Calu3 (cell line): Measurements from ENCODE around the gene CRYAB. TPM values are rescaled to one million over a fixed set of nuclear protein-coding genes. Genes with fewer than 3 reads are reported as not detected.
A peak's percentile ranks its signal among the peaks of the same experiment; 100 is the strongest.

Experiments
- BruUV-seq: library from RNA; stranded (reverse); fragments of 400-500 nt; replicated peaks from 2 replicates; lab custom pipeline; 2021; lab: Mats Ljungman, UMichigan
- CTCF ChIA-PET: fragments of 300-600 bp; sonication (Branson Sonifier 250); formaldehyde crosslinking; loops from one replicate; lab custom pipeline; 2022; ENCODE audit warnings: antibody characterized with exemption; lab: Charles Lee
- DNase-seq: peaks from one replicate; pipeline ENCODE4 v3.0.0; 2022
- H3K27ac Mint-ChIP-seq: one replicate; pipeline ENCODE4 v1.8.0; 2022; ENCODE audit warnings: mixed read lengths; ENCODE audit not compliant: unreplicated experiment
- H3K27me3 Mint-ChIP-seq: one replicate; pipeline ENCODE4 v1.8.0; 2022; ENCODE audit warnings: mixed read lengths; ENCODE audit not compliant: unreplicated experiment
- H3K36me3 Mint-ChIP-seq: one replicate; pipeline ENCODE4 v1.8.0; 2022; ENCODE audit warnings: mild to moderate bottlenecking, moderate library complexity, mixed read lengths; ENCODE audit not compliant: insufficient read depth, unreplicated experiment
- H3K4me1 Mint-ChIP-seq: one replicate; pipeline ENCODE4 v1.8.0; 2022; ENCODE audit warnings: mild to moderate bottlenecking, low read depth, mixed read lengths; ENCODE audit not compliant: unreplicated experiment
- H3K4me3 Mint-ChIP-seq: one replicate; pipeline ENCODE4 v1.8.0; 2022; ENCODE audit warnings: mild to moderate bottlenecking, low read depth, moderate library complexity, mixed read lengths; ENCODE audit not compliant: unreplicated experiment
- H3K9me3 Mint-ChIP-seq: one replicate; pipeline ENCODE4 v1.8.0; 2022; ENCODE audit warnings: low read depth, mixed read lengths; ENCODE audit not compliant: unreplicated experiment
- intact Hi-C: fragments of 100-400 bp; cut with micrococcal nuclease; formaldehyde crosslinking; loops from one replicate; pipeline ENCODE4 v1.10.0; 2022; ENCODE audit not compliant: unreplicated experiment
- total RNA-seq: library from RNA; stranded (reverse); gene quantifications from 2 replicates; pipeline ENCODE4 v1.2.3, GENCODE V29; 2022
- TF ChIP-seq, protein P1 (sequence below): fragments of 200-600 bp; IDR thresholded peaks from one replicate; pipeline ENCODE4 v1.8.0; 2022; ENCODE audit warnings: antibody characterized with exemption; ENCODE audit not compliant: unreplicated experiment

The CRYAB gene
- total RNA-seq, 1 experiment from 2014 or later = 1.9 TPM

DNA sequence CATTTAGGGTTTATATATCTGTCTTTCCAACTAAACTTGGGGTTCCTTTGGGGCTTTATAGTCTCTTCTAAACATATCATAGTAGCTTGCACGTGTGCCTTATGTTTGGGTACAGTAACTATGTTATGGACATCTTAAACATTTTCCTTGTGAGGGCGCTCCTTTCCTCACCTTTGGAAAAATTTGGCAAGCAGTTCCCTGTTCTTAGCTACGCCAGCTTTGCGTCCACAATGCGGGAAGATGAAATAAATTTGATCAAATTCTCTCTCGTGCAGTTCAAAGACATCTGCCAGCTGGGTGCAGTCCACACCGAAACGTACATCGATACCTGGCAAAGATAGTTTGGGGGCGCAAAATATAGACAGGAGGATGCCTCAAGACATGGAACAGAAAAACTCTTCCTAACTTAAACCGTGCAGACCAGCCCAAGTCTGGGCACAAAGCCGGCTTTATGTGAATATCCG, 33.2 kb downstream of the CRYAB start:
- TF ChIP-seq, protein P1, sequence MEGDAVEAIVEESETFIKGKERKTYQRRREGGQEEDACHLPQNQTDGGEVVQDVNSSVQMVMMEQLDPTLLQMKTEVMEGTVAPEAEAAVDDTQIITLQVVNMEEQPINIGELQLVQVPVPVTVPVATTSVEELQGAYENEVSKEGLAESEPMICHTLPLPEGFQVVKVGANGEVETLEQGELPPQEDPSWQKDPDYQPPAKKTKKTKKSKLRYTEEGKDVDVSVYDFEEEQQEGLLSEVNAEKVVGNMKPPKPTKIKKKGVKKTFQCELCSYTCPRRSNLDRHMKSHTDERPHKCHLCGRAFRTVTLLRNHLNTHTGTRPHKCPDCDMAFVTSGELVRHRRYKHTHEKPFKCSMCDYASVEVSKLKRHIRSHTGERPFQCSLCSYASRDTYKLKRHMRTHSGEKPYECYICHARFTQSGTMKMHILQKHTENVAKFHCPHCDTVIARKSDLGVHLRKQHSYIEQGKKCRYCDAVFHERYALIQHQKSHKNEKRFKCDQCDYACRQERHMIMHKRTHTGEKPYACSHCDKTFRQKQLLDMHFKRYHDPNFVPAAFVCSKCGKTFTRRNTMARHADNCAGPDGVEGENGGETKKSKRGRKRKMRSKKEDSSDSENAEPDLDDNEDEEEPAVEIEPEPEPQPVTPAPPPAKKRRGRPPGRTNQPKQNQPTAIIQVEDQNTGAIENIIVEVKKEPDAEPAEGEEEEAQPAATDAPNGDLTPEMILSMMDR = no peak
- no peak for DNase-seq
- peak overlapping the region; percentile 93 for H3K27ac Mint-ChIP-seq
- intact Hi-C loops = loop anchor here (1.0 to 10.0 kb wide), 2 partner anchors 104 to 196 kb away; partner anchors contain the start of genes NKAPD1 and PIH1D2
- no peaks in the 10 kb centered on the region for H3K27me3 Mint-ChIP-seq
- CTCF ChIA-PET = interaction anchor here (1.2 kb wide), 1 partner anchor 104 kb away, joined by 6 read pairs; no protein-coding TSS in a partner anchor
- peaks cover 9% of the 10 kb centered on the region for H3K4me1 Mint-ChIP-seq
- no peaks in the 10 kb centered on the region for H3K9me3 Mint-ChIP-seq
- TSS peak; percentile 71 for BruUV-seq
- H3K4me3 Mint-ChIP-seq = peak overlapping the region; percentile 80
- peaks cover 19% of the 10 kb centered on the region for H3K36me3 Mint-ChIP-seq

DNA sequence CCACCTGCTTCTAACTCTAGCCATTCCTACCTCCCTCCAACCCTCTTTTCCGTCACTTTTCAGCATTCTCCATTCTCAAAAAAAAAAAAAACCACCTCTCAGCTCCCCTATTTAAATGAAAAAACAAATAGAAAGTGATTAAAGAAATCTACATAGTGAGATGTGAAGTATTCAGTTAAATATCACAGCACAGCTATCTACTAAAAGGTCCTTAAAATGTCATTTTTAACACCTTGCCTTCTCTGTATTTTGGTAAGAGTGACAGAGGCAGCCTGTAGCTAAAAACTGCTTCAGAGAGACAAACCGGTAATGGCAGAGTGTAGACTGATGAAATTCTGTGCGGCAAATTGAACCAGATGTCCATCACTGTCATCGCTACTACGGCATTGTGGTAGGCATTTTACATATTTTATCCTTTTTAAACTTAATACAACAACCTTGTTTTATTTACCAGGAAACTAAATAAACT, 39.8 kb downstream of the CRYAB start:
- no peaks in the 10 kb centered on the region for H3K9me3 Mint-ChIP-seq
- H3K4me3 Mint-ChIP-seq = peak overlapping the region; percentile 78
- intact Hi-C loops = loop anchor here (10.0 kb wide), 1 partner anchor 203 kb away; the partner anchor contains the start of genes NKAPD1 and PIH1D2
- H3K27me3 Mint-ChIP-seq = no peaks in the 10 kb centered on the region
- no TSS peak for BruUV-seq
- H3K36me3 Mint-ChIP-seq = peaks cover 14% of the 10 kb centered on the region
- H3K27ac Mint-ChIP-seq = peak overlapping the region; percentile 70
- no peaks in the 10 kb centered on the region for H3K4me1 Mint-ChIP-seq
- CTCF ChIA-PET = interaction anchor here (0.6 to 2.5 kb wide), 5 partner anchors 55 to 449 kb away, joined by 3 to 12 read pairs (median 5); no protein-coding TSS in a partner anchor
- DNase-seq = no peak
- TF ChIP-seq, protein P1 = no peak

DNA sequence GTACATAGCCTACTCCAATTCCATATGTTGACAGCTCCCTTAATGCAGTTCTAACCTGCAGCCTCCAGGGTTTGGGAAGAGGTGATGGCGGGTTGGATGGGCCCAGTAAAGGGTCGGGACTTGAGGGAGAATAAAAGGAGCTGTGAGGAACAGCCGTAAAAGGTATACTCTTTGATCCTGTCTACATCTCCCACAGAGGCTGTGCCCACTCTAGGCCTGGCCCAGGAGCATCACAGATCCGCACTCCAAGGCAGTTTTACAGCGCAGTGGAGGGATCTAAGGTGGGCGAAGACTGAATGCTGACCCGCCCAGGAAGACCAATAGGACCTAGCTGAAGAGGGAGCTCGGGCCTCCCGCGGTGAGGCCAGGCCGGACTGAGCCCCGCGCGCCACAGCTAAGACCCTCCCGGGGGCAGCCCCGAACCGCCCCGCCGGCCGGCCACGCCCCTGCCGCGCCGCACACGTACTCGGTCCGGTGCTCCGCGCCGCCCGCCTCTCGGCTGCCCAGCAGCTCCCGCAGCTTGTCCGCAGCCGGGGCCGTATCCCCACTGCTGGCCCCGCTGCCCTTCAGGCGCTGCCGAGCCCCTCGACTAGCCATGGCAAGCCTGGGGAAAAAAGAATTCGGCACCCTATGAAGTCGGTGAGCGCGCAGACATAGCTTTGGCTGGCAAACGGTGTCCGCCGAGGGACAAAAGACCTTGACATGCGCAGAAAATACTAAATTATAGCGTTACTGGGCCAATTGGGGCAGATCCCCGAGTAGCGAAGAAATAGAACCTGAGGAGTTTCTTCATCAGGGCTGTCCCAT, 40.5 kb downstream of the CRYAB start, which contains the start of gene ALG9:
TSS of gene ALG9 (minus strand) at position 696 of the 807 bp plus-strand sequence. CDS start at position 597, 99 bp downstream.
- peak; percentile 76 for DNase-seq
- peak within 1 kb of the TSS; percentile 70 for H3K27ac Mint-ChIP-seq
- H3K36me3 Mint-ChIP-seq = peaks cover 14% of the 10 kb centered on the region
- intact Hi-C loops = loop anchor here (10.0 kb wide), 1 partner anchor 204 kb away; the partner anchor contains the start of genes NKAPD1 and PIH1D2
- BruUV-seq = no TSS peak
- H3K4me3 Mint-ChIP-seq = peak within 1 kb of the TSS; percentile 78
- H3K4me1 Mint-ChIP-seq = no peaks in the 10 kb centered on the region
- TF ChIP-seq, protein P1 = peak; percentile 8
- H3K9me3 Mint-ChIP-seq = no peaks in the 10 kb centered on the region
- no peaks in the 10 kb centered on the region for H3K27me3 Mint-ChIP-seq
- CTCF ChIA-PET = interaction anchor here (0.6 to 2.5 kb wide), 6 partner anchors 56 to 410 kb away, joined by 3 to 12 read pairs (median 4); partner anchors contain the start of gene BTG4

- BruUV-seq = no TSS peak
- no peak overlapping the region for H3K27ac Mint-ChIP-seq
- H3K36me3 Mint-ChIP-seq = peaks cover 14% of the 10 kb centered on the region
- H3K27me3 Mint-ChIP-seq = no peaks in the 10 kb centered on the region
- no peaks in the 10 kb centered on the region for H3K4me1 Mint-ChIP-seq
- no peak for DNase-seq
- H3K4me3 Mint-ChIP-seq = peak overlapping the region; percentile 78
- H3K9me3 Mint-ChIP-seq = no peaks in the 10 kb centered on the region
- TF ChIP-seq, protein P1 = no peak
- CTCF ChIA-PET = interaction anchor here (0.6 to 2.5 kb wide), 4 partner anchors 57 to 408 kb away, joined by 3 to 12 read pairs (median 7); partner anchors contain the start of gene BTG4
- intact Hi-C loops = loop anchor here (10.0 kb wide), 1 partner anchor 204 kb away; the partner anchor contains the start of genes NKAPD1 and PIH1D2
These were observed 41.1 kb downstream of the CRYAB start for GRCh38 chr11:111870522-111870885.
